Stimulated activated CD4-positive, alpha-beta T cell treated with anti-CD3 and anti-CD28 coated beads, Interleukin-4, amount 100 ng/mL, for 1 hour (primary cell): ENCODE data around the gene GGCX.
"Not testable (repeated sequence)": the region's sequence is repeated elsewhere in the genome, so short reads cannot be mapped to it uniquely, and the experiment has no call there.

Experiments used
- DNase-seq: peaks from one replicate; pipeline ENCODE4 v3.0.0-alpha.2; 2020

GGCX gene

DNA sequence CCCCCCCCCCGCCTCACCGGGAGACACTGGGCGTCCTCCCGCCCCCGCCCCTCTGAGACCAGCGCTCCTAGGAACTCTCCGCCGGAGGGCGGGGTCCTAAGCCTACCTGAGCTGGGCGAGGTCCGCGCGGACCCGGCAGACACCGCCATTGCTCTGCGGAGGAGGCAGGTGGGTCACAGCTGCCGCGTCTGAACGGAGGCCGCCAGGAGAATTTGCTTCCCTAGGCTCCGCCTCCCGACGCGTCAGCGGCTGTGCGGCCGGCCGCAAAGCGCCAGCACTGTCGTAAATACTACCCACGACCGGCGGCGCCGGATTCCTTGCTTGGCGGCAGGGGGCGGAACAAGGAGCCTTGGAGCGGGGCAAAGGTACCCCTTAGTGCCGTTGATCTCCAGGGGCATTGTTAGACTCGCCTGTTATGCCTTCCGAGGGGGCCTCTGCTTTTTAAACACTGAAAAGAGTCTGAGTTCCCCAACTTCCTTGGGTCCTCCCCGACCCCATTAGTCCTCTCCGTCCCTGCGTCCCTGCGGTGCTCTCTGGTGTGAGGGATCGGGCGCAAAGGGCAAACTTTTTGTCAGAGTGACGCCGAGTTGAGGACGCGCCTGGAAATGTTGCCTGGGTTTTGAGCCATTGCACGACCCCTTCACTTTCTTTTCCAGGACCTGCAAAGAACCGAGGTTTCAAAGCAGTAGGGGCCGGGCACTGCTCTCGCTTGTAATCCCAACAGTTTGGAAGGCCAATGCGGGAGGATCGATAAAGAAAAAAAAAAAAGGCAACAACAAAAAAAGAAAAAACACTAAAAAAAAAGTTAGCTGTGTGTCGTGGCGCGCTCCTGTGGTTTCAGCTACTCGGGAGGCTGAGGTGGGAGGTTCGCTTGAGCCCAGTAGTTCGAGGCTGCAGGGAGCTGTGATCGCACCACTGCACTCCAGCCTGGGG lies at the start of gene GGCX:
Gene GGCX, minus strand, starts transcription at position 214 of the 933 bp plus-strand sequence. Its CDS starts 65 bp downstream, at position 149.
- peak; percentile 96 for DNase-seq

DNA sequence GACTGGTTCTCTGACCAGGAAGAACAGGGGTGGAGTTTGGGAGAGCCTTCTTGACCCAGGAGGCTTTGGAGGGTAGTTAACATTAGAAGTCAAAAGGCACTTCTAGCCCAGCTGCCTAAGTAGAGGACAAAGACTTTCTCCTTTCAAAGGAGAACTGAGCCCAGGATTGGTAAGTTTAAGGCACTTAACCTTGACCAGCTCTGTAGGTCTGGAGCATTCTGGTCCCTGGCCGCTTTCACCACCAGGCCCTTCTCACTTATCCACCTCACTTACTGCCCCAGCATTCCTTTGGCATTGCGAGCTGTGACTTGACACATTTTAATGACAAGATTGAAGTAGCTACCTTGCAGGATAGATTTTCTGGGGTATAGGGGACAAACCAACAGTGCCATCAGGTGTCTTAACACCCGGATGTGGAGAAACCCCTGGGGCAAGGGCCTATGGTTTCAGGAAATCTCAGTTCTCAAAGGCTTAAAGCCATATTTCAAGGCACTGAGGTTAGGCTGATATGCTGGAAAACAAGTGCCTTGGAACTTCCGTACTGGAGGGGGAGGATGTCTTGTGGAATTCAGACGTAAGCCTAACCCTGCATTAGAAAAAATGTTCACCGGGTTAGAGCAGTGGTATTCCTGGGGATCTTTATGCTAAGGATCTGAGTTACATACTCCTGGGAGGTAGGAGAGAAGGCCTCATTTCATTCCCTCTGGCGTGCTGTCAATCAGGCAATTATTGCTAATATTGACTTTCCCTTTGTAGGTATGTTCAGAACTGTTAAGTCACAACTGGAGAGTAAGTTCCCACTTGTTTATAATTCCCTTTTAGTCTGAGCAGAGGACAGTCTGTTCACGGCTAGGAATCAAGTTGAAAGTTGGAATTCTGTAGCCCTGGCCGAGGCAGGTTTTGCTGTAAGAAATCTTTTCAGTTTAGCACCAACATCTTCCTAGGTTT lies 46.2 kb upstream of the GGCX start:
- DNase-seq, result no peak

DNA sequence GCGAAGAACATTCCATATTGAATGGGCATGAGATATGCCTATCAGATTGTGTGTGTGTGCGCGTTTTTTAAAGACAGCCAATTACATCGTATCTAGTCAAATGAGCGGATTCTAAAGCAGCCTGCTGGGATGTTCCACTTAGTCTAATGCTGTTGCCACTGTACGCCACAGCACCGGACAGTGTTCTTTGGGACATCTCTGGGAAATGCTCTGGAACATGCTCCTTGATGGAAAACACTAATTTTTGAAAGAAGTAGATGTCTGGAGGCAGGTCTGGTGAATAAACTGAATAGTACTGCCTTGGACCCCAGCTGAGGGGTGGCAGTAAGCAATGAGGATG lies 44.8 kb upstream of the GGCX start:
- no peak for DNase-seq

DNA sequence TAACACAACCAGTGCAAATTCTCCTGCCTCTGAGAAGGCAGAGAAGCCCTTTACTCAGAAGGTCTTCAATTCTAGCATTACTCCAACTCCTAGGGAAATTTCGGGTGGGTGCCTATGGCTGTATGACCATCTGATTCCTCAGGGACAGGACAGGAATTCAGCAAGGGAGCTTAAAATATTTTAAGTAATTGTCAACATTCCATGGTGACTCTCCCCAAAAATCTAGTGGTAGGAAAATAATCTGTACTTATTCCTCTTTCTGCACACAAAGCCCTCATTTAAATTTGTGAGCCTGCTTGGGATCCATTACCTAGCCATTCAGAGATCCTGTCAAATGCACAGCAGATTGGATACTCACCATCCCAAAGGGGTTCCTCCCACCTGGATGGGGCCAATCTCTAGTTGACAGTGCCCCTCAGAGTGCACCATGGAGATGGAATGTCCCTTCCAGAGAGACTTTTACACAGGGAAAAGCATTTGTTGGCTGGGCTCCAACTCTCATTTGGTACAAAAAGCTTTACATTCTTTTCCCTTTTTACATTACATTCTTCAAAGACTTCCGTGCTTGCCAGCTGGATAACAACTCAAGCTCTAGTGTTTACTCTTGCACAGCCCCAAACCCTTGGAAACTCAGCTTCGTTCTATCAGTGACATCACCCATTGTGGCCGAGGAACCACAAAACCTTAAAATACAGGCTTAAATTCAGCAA lies 44.3 kb upstream of the GGCX start:
- no peak for DNase-seq

DNA sequence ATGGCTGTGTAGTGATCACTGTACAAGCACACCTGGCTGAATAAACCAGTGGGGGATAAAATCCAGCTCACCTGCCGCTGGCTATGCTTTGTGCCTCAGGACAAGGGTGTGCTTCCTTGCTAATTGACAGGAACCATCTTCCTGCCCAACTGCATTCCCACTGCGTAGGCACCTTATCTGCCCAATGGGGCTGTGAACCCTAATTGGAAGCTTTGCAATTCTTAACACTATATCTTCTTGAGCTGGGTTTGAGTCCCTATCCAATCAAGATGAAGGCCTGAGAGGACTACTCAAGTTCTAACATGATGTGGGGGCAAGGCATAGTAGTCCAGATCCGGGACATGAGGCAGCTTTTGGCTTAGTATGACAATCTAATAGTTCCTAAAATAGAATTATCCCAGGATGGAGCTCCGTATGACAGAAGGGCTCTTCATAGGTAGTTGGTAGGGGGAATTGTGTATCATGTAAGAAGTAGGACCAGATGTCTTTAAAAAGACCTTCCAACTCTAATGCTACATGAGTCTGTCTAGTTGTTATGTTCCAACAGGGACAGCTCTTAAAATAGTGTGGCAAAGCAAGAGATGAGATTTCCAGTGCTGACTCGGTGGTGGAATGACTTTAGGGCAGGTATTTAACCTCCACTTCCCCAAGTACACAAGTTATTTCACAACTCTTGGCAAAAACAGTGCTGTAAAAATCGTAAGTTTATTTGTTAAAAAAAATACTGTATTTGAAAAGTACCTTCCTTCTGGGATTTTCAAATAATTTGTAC lies 43.5 kb upstream of the GGCX start:
- no peak for DNase-seq

DNA sequence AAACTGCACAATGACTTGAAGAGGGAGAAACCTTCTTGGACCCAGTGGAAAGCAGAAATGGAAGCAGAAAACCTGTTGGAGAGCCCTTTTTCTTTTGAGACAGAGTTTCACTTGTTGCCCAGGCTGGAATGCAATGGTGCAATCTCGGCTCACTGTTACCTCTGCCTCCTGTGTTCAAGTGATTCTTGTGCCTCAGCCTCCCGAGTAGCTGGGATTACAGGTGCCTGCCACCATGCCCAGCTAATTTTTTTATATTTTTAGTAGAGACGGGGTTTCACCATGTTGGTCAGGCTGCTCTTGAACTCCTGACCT lies 42.8 kb upstream of the GGCX start:
- not testable (repeated sequence) for DNase-seq

DNA sequence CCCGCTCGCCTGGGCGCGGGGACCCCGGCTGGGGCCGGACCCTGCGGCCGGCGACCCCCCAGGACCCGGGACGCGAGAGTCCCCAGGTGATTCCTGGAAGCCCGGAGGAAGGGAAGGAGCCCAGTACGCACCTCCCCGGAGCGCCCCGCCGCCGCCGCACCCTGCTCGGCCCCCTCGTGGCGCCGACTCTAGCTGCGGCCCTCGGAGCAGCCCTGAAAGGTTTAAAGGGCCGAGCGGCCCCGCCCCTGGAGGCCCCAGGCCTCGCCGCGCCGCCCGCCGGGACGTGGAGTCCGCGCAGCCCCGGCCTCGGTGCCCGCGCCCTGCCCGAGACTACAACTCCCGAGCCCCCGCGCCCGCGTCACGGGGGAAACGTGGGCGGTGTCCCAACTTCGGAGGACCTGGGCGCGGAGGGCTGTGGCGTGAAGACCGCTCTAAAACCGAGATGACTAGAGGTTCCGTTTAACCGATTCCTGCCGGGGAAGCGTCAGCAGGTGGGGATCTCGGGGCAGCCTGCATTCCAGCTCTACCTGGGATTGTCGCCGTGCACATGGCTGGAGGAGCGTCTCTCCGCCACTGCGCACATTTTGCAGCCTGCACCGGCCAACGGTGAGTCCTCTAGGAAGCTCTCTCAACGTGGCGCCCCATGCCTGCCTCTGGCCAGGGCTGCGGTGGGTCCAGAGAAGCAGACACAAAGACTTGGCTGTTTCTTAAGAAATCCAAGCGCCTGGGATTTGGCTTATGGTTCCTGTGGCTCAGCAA lies 41.4 kb upstream of the GGCX start, which contains the start of gene TMEM150A:
Gene TMEM150A, minus strand, starts transcription at position 223 of the 759 bp plus-strand sequence. CDS start 750 bp downstream, outside the sequence.
- DNase-seq, result peak; percentile 91

DNA sequence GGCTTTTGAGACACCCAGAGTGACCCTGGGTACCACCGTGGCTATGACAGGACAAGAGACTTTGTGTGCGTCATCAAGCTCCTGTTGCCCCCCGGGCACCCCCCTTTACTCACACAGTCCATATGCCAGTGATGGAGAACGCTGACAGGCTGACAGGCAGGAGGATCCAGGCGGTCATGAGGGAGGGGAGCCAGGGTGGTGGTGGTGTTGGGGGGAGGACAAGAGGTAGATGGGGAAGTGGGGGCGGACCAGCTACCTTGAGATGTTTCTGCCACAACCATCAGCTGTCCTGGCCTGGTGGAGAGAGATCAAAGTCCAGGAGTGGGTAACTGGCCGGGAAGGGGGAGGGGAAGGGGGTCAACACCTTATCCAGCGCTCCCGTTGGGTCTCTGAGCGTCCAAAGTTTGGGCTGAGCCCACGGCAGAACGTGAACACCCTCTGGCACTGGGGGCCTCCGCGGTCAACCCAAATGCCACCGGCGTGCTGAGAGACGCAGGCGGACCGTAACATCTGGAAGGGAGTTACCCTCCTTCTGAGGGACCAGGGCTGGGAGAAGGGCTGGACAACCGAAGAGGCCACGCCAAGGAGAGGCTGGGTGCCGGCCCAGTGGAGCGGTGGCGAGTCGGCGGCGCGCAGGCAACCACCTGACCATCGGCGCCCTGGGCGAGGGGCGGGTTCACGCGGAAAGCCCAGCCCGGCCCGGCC lies 40.6 kb upstream of the GGCX start:
- DNase-seq, result no peak

DNA sequence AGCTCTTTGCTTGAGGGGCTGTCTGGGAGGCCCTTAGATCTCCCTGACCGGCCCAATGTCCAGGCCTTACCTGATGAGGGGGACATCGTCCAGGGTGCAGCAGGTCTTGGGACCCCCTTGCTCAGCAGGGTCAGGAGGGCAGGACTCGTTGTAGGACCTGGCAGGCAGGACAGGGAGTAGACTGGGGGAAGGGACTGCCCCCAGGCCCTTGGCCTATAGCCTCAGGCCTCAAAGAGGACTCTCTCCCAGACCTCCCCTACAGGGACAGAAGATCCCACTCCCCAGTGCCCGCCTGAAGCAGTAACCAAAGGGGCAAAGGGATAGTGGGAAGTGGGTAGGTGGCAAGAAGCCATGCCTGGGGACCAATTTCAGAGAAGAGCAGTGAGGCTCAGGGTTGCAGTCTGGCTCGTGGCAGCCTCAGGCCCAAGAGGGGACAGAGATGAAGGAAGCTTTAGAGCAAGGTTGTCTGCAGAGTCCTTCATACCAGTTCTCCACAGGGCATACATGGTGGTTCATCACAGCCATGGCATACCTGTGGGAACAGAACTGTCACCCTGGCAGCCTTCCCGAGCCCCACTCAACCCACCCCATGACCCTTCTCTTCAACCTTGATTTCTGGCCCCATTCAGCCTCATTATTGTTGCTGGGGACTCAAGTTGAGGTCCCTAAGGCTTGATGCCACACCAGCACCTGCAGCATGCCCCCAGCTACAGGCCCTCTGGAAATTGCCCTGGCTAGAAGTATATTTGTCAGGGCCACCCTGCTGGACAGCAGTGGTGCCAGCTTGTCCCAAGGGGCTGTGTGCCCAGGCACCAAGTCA lies 39.9 kb upstream of the GGCX start:
- DNase-seq, result no peak

DNA sequence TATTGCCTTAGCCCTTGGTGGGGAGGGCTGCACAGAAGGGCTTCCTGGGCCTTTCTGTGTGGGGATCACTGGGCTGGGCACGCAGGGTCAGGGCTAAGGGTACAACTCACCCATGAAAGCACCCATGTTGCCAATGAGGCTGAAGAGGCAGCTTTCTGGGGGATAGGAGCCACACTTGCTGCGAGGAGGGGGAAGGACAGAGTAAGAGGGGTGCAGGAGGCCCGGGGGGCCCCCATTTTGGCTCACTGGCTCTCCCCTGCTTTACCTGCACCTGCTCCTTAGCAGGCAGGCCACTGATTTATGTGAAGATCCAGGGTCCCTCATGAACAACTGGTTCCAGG lies 38.9 kb upstream of the GGCX start:
- DNase-seq, result no peak

DNA sequence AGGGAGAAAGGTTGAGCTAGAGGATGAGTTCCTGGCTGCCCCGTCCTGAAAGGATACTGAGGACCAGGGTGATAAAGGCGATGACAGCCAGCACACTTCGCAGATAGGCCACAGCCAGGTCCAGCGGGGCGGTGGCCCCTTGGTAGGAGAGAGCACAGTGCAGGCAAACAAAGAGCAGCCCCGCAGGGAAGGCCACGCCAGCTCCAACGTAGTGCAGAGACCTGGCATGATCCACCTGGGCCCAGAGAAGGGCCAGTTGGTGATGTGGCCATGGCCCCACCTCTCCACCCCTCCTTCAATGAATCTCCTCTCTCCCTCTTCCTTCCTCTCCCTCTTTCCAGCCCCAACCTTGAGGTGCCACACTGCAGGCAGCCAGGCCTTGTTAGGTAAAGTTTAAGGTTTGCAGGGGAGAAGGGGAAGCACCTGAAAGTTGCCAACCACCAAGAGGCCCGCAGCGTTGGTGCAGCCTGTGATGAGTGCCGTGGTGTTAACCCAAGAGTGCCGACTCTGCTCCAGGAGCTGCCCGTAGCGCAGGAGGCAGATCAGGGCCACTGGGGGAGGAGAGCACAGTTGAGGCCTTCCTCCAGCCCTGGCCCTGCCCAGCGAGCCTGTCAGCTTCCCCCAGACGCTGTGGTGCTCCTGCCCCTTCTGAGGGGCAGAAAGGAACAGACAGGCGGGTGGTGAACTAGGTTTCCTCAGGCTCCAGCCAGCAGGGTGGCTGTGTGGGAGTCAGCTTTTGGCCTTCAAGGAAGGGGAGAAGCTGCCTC lies 38.4 kb upstream of the GGCX start:
- no peak for DNase-seq

DNA sequence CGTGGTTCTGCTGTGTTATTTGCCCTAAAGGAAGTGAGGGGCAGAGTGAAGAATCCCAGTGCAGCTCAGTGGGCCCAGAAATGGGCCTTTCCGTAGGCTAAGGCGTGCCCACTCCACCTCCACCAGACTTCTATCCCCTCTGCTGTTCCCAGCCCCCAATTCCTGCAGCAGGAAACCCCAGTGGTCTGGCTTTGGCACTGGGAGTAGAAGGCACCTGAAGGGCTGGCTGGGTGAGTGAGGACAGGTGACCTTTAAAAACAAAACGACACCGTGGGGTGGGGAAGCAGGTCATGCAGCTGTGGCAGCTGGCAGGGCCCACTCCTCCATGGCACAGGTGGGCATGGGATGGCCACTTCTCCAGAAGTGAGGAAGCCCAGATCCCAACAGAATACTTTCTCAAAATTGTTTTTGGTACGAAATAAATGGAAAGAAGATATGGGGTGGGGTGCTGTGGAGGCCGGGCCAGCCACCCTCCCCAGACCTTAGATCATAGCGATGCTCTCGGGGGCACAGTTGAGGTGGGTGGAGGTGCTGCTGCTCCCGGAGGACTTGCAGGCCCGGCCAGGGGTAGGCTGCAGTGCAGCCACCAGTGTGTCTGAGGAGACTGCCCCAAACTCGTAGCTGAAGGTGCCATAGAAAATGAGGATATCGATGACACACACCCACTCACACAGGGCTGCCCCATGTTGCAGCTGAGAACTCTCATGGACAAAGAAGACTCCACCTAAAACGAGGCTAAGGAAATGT lies 37.5 kb upstream of the GGCX start:
- no peak for DNase-seq

DNA sequence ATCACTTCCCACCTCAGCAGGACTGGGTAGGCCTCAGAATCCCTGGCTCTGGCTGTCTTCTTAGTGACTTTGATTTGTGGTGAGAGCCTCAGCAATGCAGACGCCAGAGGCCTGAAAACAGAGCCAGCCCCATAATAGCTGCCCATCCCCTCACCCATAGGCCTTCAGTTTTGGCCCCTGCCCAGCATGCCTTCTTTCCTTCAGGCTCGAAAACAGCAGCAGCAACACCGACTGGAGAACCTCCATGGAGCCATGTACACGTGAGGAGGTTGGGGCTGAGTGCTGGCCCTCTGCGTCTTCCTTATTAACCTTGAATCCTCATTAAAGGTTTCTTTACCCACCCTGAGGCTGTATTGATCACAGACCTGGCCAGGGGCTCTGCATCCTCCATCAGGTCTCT lies 35.9 kb upstream of the GGCX start:
- DNase-seq, result no peak

DNA sequence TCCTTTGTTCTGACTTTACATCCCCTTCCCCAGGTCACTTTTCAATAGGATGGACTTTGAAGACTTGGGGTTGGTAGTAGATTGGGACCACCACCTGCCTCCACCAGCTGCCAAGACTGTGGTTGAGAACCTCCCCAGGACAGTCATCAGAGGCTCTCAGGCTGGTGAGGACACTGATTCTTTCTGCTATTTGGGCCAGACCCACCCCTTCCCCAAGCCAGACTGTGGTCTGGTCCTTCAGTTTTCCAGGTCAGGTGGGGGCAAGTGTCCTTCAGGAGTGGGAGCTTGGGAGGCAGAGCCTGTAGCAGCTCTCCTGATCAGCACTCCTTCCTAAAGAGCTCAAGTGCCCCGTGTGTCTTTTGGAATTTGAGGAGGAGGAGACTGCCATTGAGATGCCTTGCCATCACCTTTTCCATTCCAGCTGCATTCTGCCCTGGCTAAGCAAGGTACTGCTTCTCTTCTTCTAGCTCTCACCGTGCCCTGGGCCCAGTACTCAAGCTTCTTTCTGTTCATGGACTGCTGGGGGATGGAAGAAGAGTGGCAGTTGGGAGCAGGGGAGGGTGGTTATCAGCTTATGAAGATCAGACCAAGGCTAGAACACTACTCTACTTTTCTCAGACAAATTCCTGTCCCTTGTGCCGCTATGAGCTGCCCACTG lies 35.3 kb upstream of the GGCX start:
- DNase-seq, result no peak

DNA sequence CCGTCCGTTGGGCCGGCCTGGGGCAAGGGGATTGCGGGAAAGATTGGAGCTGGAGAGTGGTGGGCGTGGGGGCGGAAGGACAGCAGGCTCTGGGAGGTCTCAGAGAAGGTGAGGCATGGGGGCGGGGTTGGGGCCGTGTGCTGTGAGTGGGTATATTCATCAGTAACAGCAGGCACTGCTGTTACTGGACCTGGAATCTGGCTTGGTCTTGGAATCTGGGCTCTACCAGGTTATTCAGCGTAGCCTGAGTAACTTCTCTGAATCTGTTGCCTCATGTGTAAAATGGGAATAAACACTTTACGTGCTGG lies 34.7 kb upstream of the GGCX start:
- DNase-seq, result peak; percentile 31

DNA sequence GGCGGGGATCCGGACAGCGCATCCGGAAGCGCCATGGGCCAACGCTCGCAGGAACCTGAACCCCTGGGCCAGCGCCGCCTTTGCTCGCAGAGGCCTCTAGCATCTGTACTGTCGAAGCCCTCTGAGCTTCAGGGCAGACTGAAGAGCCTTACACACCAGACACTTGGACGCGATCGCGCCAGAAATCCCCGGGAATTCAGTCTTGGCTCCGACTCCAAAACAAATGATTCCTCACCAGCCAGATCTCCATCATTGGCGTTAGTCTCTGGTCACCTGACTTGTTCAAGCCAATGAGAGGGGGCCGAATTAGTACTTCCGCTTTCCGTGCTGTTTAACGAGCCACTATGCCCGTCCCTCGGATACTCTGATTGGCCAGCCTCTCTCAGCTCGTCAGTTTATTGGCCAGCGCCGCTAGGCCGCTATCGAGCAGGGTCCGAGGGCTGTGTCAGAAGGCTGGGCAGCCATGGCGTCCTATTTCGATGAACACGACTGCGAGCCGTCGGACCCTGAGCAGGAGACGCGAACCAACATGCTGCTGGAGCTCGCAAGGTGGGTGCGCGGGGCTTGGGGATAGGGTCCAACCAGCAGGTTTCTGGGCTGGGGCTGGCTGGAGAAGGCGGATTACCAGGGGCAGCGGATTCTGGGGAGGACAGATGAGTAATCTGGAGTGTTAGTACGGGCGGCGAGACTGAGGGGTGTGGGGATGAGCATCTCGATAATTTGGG lies 34.2 kb upstream of the GGCX start, which contains the start of gene RNF181:
Gene RNF181, plus strand, starts transcription at position 445 of the 725 bp plus-strand sequence. Its CDS starts 19 bp downstream, at position 464.
- peak; percentile 84 for DNase-seq

DNA sequence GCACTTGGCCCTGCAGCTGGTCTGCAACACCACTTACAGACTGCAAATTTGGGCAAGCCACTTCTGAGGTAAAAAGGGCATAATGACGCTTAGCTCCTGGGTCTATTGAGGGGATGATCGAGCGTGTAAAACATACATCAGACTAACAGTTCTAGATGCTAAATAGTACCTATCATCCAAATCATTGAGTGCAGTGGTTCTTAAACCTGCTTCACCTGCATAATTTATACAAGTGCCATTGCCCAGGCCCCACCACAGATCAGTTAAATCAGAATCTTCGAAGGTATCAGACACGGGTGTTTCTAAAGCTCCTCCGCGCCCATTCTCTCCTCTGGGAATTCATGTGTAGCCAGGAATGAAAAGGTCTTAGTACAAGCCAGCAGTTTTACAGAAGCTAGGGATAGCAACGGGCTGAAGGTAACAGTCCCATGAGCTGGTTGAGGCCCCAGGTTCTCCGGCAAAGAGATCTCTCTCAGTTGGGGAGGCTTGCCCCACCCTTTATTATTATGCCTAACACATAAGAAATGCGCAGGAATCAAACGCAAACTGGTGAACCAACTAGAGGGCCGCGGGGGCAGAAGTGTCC lies 33.5 kb upstream of the GGCX start:
- DNase-seq, result no peak
